ENCODE data around the gene SETD1B. TPM values are rescaled to one million over a fixed set of nuclear protein-coding genes. Genes with fewer than 3 reads are reported as not detected.

The SETD1B gene
- polyA plus RNA-seq, 1 experiment, result 1.1 TPM

- Histone ChIP-seq H3K27me3 (ENCODE audit: control insufficient read depth, insufficient read depth, low read length) (no peaks in the 10 kb centered on the region), H3K9me3 (ENCODE audit: control insufficient read depth, insufficient read depth, low read length) (no peaks in the 10 kb centered on the region; the same call in 1 of the 2 replicates), H3K27ac (ENCODE audit: low read depth, low read length) (no peak overlapping the region), H3K4me3 (ENCODE audit: low read depth, low read length) (no peak overlapping the region)
- DNase-seq (ENCODE audit: low read depth, low spot score), result no peak
- CTCF ChIA-PET, result interaction anchor here (1.0 to 5.3 kb wide), 3 partner anchors 16 to 92 kb away, joined by 4 to 54 read pairs (median 5); partner anchors contain the start of gene RHOF
- no peak for TF ChIP-seq CTCF (IDR thresholded peaks at IDR 0.05; ENCODE audit: low read depth, low read length)
- POLR2A ChIA-PET, result interaction anchor here (0.8 kb wide), 1 partner anchor 11 kb away, joined by 6 read pairs; no protein-coding TSS in a partner anchor
Measured at GRCh38 chr12:121778567-121779421, 25.0 kb upstream of the SETD1B start.

- Histone ChIP-seq H3K4me3 (ENCODE audit: low read depth, low read length) (no peak overlapping the region), H3K27ac (ENCODE audit: low read depth, low read length) (no peak overlapping the region), H3K27me3 (ENCODE audit: control insufficient read depth, insufficient read depth, low read length) (no peaks in the 10 kb centered on the region), H3K9me3 (ENCODE audit: control insufficient read depth, insufficient read depth, low read length) (no peaks in the 10 kb centered on the region; the same call in 1 of the 2 replicates)
- CTCF ChIA-PET, result interaction anchor here (1.0 to 5.3 kb wide), 2 partner anchors 15 to 33 kb away, joined by 4 to 54 read pairs; partner anchors contain the start of gene RHOF
- POLR2A ChIA-PET, result no interaction called here
- no peak for DNase-seq (ENCODE audit: low read depth, low spot score)
- TF ChIP-seq CTCF (IDR thresholded peaks at IDR 0.05; ENCODE audit: low read depth, low read length), result no peak
Measured at GRCh38 chr12:121779422-121779895, 24.4 kb upstream of the SETD1B start.

GRCh38 chr12:121780429-121780828 is 23.4 kb upstream of the SETD1B start:
- no peak for DNase-seq (ENCODE audit: low read depth, low spot score)
- ChIA-PET POLR2A (no interaction called here), CTCF (interaction anchor here (0.5 to 5.3 kb wide), 2 partner anchors 14 to 82 kb away, joined by 3 to 54 read pairs; partner anchors contain the start of gene RHOF)
- no peak overlapping the region for H3K27ac ChIP-seq (ENCODE audit: low read depth, low read length)
- no peak overlapping the region for H3K4me3 ChIP-seq (ENCODE audit: low read depth, low read length)
- H3K9me3 ChIP-seq (ENCODE audit: control insufficient read depth, insufficient read depth, low read length), result no peaks in the 10 kb centered on the region; the same call in 1 of the 2 replicates
- H3K27me3 ChIP-seq (ENCODE audit: control insufficient read depth, insufficient read depth, low read length), result no peaks in the 10 kb centered on the region
- TF ChIP-seq CTCF (IDR thresholded peaks at IDR 0.05; ENCODE audit: low read depth, low read length), result no peak

GRCh38 chr12:121781484-121781997 is 22.3 kb upstream of the SETD1B start:
- Histone ChIP-seq H3K27me3 (ENCODE audit: control insufficient read depth, insufficient read depth, low read length) (no peaks in the 10 kb centered on the region), H3K9me3 (ENCODE audit: control insufficient read depth, insufficient read depth, low read length) (no peaks in the 10 kb centered on the region; the same call in 1 of the 2 replicates), H3K4me3 (ENCODE audit: low read depth, low read length) (no peak overlapping the region), H3K27ac (ENCODE audit: low read depth, low read length) (peak overlapping the region; percentile 57)
- TF ChIP-seq CTCF (IDR thresholded peaks at IDR 0.05; ENCODE audit: low read depth, low read length), result no peak
- DNase-seq (ENCODE audit: low read depth, low spot score), result no peak
- POLR2A ChIA-PET, result interaction anchor here (1.2 kb wide), 1 partner anchor 13 kb away, joined by 7 read pairs; no protein-coding TSS in a partner anchor
- CTCF ChIA-PET, result interaction anchor here (0.6 to 5.3 kb wide), 7 partner anchors 8 to 229 kb away, joined by 3 to 54 read pairs (median 3); partner anchors contain the start of gene RHOF
